ENCODE measurements around the gene OR10Z1.

Gene OR10Z1

DNA sequence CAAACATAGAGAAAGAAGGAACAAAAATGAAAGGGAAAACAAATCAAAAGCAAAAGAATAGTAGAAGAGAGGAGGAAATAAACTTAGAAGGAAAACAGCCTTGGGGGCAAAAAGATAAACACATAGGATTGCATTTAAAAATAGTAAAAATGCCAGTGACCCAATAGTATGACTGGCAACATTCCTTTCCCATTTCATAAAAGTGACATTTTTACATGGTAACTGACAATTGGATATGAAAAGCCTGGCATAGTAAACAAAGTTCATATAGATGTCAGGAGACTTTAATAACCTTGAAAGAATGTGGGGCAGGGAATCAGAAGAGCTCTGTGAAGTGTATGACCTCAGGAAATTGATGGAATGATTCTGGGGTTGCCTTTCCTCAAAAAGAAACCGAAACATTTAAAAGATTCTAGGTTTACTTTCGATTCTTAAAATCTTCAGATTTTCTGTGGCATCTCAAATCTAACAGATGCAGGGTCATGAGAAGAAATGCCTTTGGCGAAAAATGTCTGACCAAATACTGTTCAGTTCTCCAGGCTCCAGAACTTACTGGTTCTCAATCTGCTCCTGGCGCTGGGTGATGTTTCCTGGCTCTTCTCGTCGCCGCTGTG lies 47.8 kb downstream of the OR10Z1 start:
- no peaks in the 10 kb centered on the region for H3K27me3 ChIP-seq (ENCODE audit: insufficient read depth, poor library complexity, severe bottlenecking)
- H3K4me3 ChIP-seq (replicated peaks; ENCODE audit: insufficient read depth, low read length), result no peak overlapping the region

GRCh38 chr1:158654086-158654485 lies 49.0 kb downstream of the OR10Z1 start:
- Histone ChIP-seq H3K27me3 (ENCODE audit: insufficient read depth, poor library complexity, severe bottlenecking) (no peaks in the 10 kb centered on the region), H3K27ac (replicated peaks) (peak overlapping the region; percentile 32), H3K4me3 (replicated peaks; ENCODE audit: insufficient read depth, low read length) (no peak overlapping the region)
- TF ChIP-seq CTCF (IDR thresholded peaks at IDR 0.05; ENCODE audit: insufficient read depth, low read length), result no peak
- TF ChIP-seq SPI1 (IDR thresholded peaks at IDR 0.05; ENCODE audit: borderline replicate concordance, low read depth), result 0 out of 2 replicates have a peak, but pooled peaks have one; percentile 17
- DNase-seq (ENCODE audit: low read depth in 1 of 2, low spot score in 1 of 2), result peak in 1 of 2 experiments; percentile 3

More for the DNA sequence above, 47.8 kb downstream of the OR10Z1 start:
- H3K27ac ChIP-seq (replicated peaks), result no peak overlapping the region
- DNase-seq (ENCODE audit: low read depth in 1 of 2, low spot score in 1 of 2), result no peak
- no peak for TF ChIP-seq REST (IDR thresholded peaks at IDR 0.05; ENCODE audit: insufficient replicate concordance, low read depth)
- no peak for TF ChIP-seq GABPA (IDR thresholded peaks at IDR 0.05; ENCODE audit: low read depth)
- TF ChIP-seq POLR2AphosphoS5 (IDR thresholded peaks at IDR 0.05; ENCODE audit: low read depth), result no peak
- TF ChIP-seq CTCF (IDR thresholded peaks at IDR 0.05; ENCODE audit: insufficient read depth, low read length), result no peak
- no peak for TF ChIP-seq SPI1 (IDR thresholded peaks at IDR 0.05; ENCODE audit: borderline replicate concordance, low read depth)

DNA sequence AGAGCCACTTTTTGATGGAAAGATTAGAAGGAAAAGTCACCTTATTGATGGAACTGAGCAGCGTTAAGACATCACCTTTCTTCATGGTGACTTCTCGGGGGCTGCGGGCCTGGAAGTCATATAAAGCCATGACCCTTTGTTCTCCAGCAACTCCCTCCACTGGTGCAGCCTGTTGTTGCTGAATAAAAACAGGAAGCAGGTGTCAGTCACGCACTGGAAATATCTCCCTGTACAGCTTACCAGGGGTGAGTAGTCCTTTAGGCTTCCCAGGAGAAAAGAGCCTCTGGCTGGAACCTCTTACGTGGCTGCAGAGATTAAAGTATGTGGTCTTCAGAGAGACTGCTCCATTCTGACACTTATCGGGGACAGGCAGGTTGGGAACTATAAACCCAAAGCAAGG lies 49.5 kb downstream of the OR10Z1 start:
- no peak overlapping the region for H3K4me3 ChIP-seq (replicated peaks; ENCODE audit: insufficient read depth, low read length)

More for the DNA sequence above, 49.5 kb downstream of the OR10Z1 start:
- DNase-seq (ENCODE audit: low read depth in 1 of 2, low spot score in 1 of 2), result peak; percentile 8 to 83
- H3K27ac ChIP-seq (replicated peaks), result peak overlapping the region; percentile 32
- no peaks in the 10 kb centered on the region for H3K27me3 ChIP-seq (ENCODE audit: insufficient read depth, poor library complexity, severe bottlenecking)
- peak; percentile 64; the same call in 1 of the 2 replicates for TF ChIP-seq SPI1 (IDR thresholded peaks at IDR 0.05; ENCODE audit: borderline replicate concordance, low read depth)
- TF ChIP-seq REST (IDR thresholded peaks at IDR 0.05; ENCODE audit: insufficient replicate concordance, low read depth), result no peak
- no peak for TF ChIP-seq POLR2AphosphoS5 (IDR thresholded peaks at IDR 0.05; ENCODE audit: low read depth)
- TF ChIP-seq GABPA (IDR thresholded peaks at IDR 0.05; ENCODE audit: low read depth), result no peak
- no peak for TF ChIP-seq CTCF (IDR thresholded peaks at IDR 0.05; ENCODE audit: insufficient read depth, low read length)

Measured in HL-60 (cell line).